NCI-H1930 (cell line): ENCODE results near the gene DDX49.
A peak's percentile ranks its signal among the peaks of the same experiment; 100 is the strongest.
"Not testable (repeated sequence)": the region's sequence is repeated elsewhere in the genome, so short reads cannot be mapped to it uniquely, and the experiment has no call there.

Experiments
- DNase-seq, 2 experiments: peaks; one replicate each; lab custom pipeline; 2025; lab: John Stamatoyannopoulos, UW

DDX49 gene

DNA sequence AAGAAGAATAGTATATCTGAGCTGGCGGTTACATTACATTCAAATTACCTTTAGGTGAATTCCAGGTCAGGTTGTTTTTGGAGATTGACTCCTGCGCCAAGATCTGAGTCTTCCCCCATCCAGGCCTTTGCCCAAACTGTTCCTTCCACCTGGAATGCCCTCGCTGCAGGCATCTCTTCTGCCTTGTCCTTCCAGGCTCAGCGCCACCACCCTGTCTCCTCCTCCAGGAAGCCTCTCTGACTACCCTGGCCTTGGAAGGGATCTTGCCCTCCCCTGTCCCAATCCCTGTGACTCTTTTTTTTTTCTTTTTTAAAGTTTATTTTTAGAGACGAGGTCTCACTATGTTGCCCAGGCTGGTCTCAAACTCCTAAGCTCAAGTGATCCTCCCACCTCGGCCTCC lies 23.2 kb downstream of the DDX49 start:
- no peak for DNase-seq

DNA sequence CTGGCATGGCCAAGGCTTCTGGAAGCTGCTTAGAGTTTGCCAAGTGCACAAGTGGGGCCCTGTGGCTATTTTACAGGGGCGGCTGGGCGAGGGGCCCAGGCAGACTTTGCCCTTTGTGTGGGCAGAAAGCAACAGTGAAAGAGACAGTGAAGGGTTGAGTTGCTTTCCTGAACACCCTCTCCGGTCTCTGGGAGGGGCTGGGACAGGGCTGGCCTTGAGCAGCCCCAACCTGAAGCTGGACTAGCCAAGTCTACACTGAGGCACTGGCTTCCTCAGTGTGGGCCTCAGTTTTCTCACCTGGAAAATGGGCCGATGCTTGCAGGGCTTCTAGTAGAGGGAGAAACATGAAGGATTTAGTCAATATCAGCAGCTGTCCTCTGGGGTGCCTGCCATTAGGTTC lies 23.9 kb downstream of the DDX49 start:
- no peak for DNase-seq

DNA sequence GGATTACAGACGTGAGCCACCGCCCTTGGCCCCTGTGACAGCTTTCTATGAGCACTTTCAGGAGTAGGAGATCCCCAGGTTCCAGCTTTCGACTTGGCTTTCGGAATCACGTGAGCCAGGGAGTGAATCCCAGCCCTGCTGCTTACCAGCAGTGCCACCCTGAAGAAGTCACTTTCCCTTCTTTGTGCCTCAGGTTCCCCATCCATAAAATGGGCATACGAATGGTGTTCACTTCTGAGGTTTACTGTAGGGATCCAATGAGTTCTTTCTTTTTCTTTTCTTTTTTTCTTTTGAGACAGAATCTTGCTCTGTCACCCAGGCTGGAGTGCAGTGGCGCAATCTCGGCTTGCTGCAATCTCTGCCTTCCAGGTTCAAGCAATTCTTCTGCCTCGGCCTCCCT lies 25.8 kb downstream of the DDX49 start:
- no peak for DNase-seq

- no peak for DNase-seq
Measured at GRCh38 chr19:18946335-18946734, 26.8 kb downstream of the DDX49 start.

- no peak for DNase-seq
Measured at GRCh38 chr19:18946918-18947317, 27.4 kb downstream of the DDX49 start.

- no peak for DNase-seq
Measured at GRCh38 chr19:18948075-18948975, 28.8 kb downstream of the DDX49 start.

DNA sequence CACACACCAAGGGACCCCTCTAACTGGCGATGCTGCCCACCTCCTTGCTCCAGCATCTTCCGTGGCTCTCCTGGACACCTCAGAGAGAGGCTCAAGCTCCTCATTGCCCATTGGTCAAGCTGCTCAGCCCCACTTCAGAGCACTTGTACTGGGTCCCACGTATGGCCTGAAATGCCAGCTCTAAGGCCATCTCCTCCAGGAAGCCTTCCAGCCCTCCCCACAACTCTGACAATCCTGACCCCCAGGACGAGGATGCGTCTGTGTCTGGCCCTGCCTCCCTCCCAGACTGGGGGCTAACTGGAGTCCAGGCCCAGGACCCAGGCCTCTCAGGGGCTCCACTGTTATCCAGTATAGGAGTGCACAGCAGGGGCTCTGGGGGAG lies 29.5 kb downstream of the DDX49 start:
- DNase-seq = no peak

GRCh38 chr19:18949858-18950257 lies 30.3 kb downstream of the DDX49 start:
- DNase-seq = no peak

DNA sequence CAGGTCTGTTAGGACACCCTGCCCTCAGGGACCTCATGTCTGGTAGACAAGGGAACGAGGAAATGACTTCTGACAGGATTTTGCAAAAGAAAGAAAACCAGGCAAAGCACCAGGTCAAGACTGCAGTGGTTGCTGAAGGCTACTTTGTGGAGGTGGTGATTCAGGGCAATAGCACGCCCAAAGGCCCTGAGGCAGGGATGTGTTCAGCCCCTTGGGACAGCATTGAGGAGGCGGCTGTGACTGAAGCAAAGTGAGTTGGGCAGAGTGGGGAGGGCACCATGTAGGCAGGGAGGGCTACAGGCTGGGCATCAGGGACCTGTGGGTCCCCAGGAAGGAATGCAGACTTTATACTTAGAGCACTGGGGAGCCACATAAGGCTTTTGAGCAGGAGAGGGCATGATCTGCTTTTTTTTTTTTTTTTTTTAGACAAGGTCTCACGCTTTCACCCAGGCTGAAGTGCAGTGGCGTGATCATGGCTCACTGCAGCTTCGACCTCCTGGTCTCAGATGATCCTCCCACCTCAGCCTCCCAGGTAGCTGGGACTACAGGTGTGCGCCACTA lies 32.3 kb downstream of the DDX49 start:
- DNase-seq = no peak

DNA sequence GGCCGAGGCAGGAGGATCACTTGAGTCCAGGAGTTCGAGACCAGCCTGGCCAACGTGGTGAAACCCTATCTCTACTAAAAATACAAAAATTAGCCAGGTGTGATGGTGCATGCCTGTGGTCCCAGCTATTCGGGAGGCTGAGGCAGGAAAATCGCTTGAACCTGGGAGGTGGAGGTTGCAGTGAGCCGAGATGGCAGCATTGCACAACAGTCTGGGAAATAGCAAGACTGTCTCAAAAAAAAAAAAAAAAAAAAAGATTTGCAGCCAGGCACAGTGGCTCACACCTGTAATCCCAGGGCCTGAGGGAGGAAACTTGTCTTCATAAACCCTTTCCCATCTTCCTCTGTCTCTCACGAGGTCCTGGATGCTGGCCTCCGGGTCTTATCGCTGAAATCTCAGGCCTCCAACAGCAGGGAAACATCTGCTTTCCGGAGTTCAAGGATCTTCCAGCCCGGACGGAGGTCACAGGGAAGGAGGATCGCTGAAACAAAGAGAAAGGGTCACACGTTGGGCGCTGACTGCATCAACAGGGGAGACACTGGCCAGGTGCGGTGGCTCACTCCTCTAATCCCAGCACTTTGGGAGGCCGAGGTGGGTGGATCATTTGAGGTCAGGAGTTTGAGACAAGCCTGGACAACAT lies 33.0 kb downstream of the DDX49 start:
- not testable (repeated sequence) for DNase-seq

DNA sequence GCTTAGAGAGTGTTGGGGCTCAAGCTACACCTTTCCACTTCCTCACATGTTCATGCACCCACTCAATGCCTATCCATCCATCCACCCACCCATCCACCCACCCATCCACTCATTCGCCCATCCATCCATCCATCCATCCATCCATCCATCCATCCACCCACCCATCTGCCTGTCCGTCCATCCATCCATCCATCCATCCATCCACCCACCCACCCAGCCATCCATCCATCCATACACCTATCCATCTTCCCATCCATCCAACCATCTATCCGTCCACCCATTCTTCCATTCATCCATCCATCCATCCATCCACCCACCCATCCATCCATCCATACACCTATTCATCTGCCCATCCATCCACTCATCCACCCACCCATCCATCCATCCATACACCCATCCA lies 34.6 kb downstream of the DDX49 start:
- no peak for DNase-seq

GRCh38 chr19:18955042-18955441 lies 35.5 kb downstream of the DDX49 start:
- DNase-seq = no peak

DNA sequence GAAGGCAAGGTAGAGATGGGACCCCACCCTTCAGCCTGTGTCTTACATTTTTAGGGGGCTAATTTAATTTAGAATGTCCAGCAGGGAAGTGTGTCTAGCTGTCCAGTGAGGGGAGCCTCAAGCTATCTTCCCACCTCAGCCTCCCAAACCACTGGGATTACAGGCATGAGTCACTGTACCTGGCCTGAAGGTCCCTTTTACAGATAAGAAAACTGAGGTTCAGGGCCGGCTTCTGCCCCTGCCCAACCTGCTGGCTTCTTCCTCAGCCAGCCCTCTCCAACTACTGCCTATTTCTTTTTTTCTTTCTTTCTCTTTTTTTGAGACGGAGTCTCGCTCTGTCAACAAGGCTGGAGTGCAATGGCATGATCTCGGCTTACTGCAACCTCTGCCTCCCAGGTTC lies 40.9 kb downstream of the DDX49 start:
- no peak for DNase-seq

DNA sequence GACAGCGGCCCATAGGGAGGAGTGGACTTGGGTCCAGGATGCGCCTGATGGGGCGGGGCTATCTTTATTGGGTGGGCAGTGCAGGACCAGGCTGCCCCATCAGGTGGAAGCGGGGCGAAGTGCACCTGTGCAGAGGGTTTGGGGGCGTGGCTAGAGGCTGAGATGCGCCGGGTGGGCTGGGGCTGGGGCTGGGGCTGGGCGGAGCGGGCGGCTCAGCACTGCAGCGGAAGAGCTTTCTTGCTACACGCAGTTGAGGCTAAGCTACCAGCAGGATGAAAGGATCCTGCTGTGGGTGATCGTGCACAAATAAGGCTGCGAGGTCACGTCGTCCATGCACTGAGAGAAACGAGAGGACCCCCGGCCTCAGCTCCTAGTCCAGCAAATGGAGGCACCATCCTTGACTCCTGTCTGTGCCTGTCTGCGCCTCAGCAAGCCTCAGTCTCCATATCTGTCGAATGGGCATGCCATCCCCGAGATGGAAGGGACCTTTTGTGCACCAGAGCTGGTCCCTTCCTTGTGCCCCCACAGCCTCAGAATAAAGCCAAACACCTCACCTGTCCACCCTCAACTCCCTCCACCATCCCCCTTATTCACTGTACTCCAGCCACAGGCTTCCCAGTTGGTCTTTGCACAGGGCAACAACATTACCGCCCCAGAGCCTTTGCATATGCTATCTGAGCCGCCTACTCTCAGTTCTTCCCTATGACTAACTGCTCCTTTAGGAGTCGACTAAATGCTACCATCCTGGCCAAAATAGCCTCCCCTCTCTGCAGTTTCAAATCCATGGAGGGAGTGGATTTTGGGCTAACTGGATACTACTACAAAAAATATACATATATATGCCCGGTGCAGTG lies 42.5 kb downstream of the DDX49 start:
- peak; percentile 10 to 12 for DNase-seq

DNA sequence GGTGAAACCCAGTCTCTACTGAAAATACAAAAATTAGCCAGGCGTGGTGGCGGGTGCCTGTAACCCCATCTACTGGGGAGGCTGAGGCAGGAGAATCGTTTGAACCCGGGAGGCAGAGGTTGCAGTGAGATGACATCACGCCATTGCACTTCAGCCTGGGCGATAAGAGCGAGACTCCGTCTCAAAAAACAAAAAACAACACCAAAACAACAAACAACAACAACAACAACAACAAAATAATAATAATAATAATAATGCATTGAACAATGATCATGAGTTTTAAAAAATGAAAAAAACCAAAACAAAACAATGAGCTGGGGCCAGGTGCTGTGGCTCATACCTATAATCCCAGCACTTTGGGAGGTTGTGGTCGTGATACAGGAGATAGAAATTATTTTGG lies 44.6 kb downstream of the DDX49 start:
- DNase-seq = no peak

DNA sequence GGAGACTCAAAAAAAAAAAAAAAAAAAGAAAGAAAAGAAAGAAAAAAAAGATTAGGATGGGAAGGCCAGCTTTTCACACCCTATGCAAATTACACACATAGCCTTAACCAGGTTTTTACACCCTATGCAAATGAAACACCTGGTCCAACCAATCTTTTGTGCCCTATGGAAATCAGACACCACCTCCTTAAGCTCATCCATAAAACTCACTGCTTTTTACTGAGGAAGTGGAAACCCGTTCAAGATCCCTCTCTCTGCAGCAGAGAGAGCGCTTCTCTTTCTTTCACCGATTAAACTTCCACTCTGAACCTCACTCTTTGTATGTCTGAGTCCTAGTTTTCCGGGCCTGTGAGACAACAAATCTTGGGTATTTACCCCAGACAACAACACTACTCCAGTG lies 46.8 kb downstream of the DDX49 start:
- no peak for DNase-seq

DNA sequence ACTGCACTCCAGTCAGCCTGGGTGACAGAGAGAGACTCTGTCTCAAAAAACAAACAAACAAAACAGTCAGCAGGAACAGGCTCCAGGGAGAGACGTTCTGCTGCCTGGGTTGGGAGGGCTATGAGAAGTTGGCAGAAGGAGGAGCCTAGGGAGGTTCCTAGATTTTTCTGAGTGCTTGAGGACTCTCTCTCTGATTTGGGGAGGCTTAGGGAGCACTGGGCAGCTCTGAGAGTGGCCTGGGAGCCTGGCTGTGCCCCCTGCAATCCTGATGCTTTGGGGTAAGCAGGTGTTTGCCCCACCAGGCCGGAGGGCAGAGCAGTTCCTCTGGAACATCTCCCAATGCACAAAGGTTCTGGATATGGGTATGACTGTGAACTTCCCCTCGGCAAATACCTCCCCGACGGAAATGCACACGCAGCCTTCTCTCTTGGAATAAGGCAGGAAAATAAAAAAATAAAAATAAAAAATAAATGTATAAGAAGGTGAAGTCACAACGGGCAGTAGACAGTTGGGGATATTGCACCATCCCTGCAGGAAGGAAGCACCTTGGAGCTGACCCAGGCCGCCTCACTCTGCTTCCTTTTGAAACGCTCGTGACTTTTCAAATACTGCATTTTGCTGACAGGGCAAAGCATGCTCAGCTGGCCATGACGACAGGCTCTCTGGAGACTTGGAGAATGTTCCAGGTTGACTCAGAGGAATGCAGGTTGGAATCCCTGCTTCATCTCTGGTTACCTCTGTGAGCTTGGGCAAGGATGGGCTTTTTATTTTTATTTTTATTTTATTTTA lies 48.0 kb downstream of the DDX49 start:
- DNase-seq = no peak

- no peak for DNase-seq
Measured at GRCh38 chr19:18969931-18970659, 50.6 kb downstream of the DDX49 start.

GRCh38 chr19:18972301-18972811 lies 52.8 kb downstream of the DDX49 start:
- DNase-seq = no peak

DNA sequence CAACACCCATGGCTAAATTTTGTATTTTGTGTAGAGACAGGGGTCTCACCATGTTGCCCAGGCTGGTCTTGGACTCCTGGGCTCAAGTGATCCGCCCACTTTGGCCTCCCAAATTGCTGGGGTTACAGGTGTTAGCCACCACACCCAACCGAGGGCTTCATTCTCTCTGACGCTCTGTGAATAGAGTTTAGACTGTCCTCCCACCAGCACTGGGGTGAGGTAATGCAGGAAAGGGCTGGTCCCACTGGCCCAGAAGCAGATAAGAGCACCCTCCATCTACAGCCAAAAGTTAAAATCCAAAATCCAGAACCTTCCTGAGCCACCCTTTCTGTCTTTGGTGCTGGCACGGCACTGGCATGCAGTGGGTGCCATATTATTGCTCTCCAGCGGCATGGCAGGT lies 53.3 kb downstream of the DDX49 start:
- no peak for DNase-seq

DNA sequence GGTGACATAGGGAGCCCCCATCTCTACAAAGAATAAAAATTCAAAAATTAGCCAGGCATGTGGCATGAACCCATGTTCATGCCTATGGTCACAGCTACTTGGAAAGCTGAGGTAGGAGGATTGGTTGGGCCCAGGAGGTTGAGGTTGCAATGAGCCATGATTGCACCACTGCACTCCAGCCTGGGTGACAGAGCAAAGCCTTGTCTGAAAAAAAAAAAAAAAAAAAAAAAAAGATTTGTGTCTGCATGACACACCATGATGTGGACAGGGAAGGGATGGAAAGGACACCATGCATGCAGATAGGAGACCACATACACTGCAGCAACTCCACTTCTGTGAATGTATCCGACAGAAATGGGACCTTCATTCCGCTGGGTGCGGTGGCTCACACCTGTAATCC lies 55.5 kb downstream of the DDX49 start:
- DNase-seq = no peak
